ENCODE measurements around the gene PRRT4. TPM values are rescaled to one million over a fixed set of nuclear protein-coding genes. Genes with fewer than 3 reads are reported as not detected.

PRRT4 gene
- total RNA-seq, 1 donor, result not detected

DNA sequence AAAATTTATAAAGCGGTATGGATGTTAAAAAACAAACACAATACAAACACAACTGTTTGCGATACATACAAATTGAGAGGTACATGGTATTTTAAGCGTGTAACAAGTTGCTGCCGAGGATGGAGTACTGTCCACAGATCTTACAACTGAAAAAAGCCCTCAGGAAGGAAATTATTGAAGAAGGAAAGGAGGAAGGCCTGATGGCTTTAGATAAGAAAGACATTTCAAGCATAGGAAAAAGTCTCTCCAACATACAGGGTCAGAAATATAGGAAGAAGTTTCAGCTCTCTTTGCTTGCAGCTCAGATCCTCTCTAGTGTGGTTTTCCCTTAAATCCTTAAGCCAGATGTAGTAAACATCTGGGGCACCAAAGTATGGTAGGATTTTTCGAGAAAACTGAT, 42.8 kb downstream of the PRRT4 start:
- TF ChIP-seq, protein P1, sequence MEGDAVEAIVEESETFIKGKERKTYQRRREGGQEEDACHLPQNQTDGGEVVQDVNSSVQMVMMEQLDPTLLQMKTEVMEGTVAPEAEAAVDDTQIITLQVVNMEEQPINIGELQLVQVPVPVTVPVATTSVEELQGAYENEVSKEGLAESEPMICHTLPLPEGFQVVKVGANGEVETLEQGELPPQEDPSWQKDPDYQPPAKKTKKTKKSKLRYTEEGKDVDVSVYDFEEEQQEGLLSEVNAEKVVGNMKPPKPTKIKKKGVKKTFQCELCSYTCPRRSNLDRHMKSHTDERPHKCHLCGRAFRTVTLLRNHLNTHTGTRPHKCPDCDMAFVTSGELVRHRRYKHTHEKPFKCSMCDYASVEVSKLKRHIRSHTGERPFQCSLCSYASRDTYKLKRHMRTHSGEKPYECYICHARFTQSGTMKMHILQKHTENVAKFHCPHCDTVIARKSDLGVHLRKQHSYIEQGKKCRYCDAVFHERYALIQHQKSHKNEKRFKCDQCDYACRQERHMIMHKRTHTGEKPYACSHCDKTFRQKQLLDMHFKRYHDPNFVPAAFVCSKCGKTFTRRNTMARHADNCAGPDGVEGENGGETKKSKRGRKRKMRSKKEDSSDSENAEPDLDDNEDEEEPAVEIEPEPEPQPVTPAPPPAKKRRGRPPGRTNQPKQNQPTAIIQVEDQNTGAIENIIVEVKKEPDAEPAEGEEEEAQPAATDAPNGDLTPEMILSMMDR (IDR thresholded peaks at IDR 0.05; ENCODE audit: insufficient read depth, low read depth, low read length), result no peak
- no peak for DNase-seq (ENCODE audit: low read depth)
- no peak overlapping the region for H3K4me3 ChIP-seq (ENCODE audit: low read depth, low read length)

DNA sequence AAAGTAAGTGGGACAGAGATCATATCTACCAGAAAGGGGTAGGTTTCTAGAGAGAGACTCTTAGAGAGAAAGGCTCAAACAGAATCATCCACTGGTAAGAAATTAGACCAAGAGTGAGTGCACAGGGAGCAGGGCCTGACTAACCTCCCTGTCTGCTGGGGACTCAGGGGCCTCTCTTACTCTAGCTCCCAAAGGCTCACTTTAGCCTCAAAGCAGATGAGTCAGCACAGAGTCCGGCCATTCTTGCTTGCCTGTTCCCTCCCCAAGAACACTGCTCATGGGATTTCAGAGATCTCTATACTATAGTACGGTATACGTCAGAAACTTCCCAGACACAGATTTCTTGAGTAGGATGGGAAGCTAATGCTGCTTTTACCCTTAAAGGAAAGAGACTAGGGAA, 50.5 kb downstream of the PRRT4 start:
- no peak for DNase-seq (ENCODE audit: low read depth)
- TF ChIP-seq, protein P1 (IDR thresholded peaks at IDR 0.05; ENCODE audit: insufficient read depth, low read depth, low read length), result no peak
- no peak overlapping the region for H3K4me3 ChIP-seq (ENCODE audit: low read depth, low read length)

DNA sequence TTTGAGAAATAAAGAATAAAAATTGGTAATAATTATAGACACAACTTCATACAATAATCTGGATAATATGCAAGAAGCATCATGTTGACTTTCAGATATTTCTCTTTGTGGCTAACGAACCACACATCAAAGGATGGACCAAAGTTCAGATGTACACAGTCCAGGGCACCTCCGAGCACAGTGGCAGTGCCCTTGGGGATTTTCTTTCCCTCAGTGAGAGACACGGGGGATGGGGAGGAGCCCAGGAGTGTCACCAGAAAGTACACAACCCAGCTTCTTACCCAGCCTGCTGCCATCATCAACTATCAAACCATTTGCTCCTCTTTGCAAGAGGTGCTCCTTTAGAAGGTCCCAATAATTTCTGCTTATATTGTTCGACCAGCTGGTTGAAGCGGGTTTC, 51.0 kb downstream of the PRRT4 start:
- no peak for DNase-seq (ENCODE audit: low read depth)
- no peak overlapping the region for H3K4me3 ChIP-seq (ENCODE audit: low read depth, low read length)
- TF ChIP-seq, protein P1 (IDR thresholded peaks at IDR 0.05; ENCODE audit: insufficient read depth, low read depth, low read length), result no peak

DNA sequence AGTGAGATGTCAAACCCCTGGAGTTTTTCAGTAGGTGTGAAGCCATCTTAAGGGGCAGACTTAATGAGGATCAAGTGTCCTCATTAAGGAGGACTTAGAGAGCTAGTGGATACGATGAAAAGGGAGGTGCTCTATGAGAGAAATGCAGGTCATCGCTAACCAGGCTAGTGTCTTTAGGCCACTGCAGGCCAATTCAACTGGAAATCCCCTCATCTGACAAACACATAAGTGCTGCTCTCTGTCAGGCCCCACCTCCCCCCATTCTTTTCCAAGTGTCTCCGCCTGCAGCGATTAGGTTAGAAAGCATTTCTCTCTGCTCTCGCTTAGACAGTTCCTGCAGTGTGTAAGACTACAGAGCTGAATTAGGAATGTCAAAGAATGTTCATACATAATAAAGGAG, 51.5 kb downstream of the PRRT4 start:
- H3K4me3 ChIP-seq (ENCODE audit: low read depth, low read length), result no peak overlapping the region
- no peak for DNase-seq (ENCODE audit: low read depth)
- TF ChIP-seq, protein P1 (IDR thresholded peaks at IDR 0.05; ENCODE audit: insufficient read depth, low read depth, low read length), result no peak

DNA sequence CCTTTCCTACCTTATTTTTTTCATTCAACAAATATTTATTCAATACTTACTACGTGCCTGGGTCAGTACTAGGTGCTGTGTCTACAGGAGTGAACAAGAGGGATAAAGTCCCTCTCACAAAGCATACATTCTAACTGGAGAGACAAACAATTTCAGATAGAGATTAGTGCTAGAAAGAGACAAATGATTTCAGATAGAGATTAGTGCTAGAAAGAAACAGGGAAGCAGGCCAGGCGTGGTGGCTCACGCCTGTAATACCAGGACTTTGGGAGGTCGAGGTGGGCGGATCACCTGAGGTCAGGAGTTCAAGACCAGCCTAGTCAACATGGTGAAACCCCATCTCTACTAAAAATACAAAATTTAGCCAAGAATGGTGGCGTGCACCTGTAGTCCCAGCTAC, 52.4 kb downstream of the PRRT4 start:
- TF ChIP-seq, protein P1 (IDR thresholded peaks at IDR 0.05; ENCODE audit: insufficient read depth, low read depth, low read length), result no peak
- DNase-seq (ENCODE audit: low read depth), result no peak

DNA sequence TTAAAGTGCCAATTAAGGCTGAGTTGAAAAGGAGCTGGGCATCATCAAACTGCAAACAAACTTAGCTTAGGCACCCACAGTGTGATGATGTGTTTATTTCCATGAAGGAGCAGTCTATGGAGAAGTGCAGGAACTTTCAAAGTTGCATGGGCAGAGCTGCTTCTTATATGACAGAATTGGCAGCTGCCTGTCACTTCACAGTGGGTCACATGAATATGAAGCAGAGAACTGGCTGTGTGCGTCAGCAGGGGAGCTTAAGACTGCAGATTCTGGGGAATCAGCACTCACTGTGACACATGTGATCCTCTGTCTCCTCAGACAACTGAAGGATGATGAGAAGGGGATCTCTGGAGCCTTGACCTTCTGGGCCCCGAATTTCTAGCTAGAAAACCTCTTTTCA, 54.4 kb downstream of the PRRT4 start:
- TF ChIP-seq, protein P1 (IDR thresholded peaks at IDR 0.05; ENCODE audit: insufficient read depth, low read depth, low read length), result no peak
- DNase-seq (ENCODE audit: low read depth), result no peak
- H3K4me3 ChIP-seq (ENCODE audit: low read depth, low read length), result no peak overlapping the region

More for the DNA sequence above, 52.4 kb downstream of the PRRT4 start:
- no peak overlapping the region for H3K4me3 ChIP-seq (ENCODE audit: low read depth, low read length)

DNA sequence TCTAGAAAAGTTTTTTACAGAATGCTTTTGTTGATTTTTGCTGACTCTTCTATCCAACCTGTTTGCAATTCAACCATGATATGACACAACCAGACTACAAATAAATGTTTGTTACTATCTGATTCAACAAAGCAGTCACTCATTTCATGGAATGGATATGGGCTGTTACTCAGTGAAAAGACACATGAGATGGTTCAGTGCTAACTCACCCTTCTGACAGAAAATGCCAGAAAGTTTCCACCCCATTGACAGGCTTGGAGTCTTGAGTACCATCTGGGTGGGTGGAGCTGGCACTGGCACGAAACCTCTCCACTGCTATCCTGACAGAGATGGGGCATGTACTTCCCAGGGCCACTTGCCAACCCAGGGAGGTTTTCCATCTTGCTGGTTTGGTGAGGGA, 57.3 kb downstream of the PRRT4 start:
- no peak overlapping the region for H3K4me3 ChIP-seq (ENCODE audit: low read depth, low read length)
- no peak for DNase-seq (ENCODE audit: low read depth)
- TF ChIP-seq, protein P1 (IDR thresholded peaks at IDR 0.05; ENCODE audit: insufficient read depth, low read depth, low read length), result no peak

Data from fibroblast of villous mesenchyme (primary cell).